DMS53 treated with DMSO at 0.1 percent for 48 hours (cell line): ENCODE measurements around the gene ZBTB2.

ENCODE experiments used
- DNase-seq: peaks from one replicate; lab custom pipeline; 2025; ENCODE audit not compliant: unreplicated experiment; lab: John Stamatoyannopoulos, UW

ZBTB2 gene, protein sequence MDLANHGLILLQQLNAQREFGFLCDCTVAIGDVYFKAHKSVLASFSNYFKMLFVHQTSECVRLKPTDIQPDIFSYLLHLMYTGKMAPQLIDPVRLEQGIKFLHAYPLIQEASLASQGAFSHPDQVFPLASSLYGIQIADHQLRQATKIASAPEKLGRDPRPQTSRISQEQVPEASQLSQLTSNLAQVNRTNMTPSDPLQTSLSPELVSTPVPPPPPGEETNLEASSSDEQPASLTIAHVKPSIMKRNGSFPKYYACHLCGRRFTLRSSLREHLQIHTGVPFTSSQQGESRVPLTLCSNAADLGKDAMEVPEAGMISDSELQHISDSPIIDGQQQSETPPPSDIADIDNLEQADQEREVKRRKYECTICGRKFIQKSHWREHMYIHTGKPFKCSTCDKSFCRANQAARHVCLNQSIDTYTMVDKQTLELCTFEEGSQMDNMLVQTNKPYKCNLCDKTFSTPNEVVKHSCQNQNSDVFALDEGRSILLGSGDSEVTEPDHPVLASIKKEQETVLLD

DNA sequence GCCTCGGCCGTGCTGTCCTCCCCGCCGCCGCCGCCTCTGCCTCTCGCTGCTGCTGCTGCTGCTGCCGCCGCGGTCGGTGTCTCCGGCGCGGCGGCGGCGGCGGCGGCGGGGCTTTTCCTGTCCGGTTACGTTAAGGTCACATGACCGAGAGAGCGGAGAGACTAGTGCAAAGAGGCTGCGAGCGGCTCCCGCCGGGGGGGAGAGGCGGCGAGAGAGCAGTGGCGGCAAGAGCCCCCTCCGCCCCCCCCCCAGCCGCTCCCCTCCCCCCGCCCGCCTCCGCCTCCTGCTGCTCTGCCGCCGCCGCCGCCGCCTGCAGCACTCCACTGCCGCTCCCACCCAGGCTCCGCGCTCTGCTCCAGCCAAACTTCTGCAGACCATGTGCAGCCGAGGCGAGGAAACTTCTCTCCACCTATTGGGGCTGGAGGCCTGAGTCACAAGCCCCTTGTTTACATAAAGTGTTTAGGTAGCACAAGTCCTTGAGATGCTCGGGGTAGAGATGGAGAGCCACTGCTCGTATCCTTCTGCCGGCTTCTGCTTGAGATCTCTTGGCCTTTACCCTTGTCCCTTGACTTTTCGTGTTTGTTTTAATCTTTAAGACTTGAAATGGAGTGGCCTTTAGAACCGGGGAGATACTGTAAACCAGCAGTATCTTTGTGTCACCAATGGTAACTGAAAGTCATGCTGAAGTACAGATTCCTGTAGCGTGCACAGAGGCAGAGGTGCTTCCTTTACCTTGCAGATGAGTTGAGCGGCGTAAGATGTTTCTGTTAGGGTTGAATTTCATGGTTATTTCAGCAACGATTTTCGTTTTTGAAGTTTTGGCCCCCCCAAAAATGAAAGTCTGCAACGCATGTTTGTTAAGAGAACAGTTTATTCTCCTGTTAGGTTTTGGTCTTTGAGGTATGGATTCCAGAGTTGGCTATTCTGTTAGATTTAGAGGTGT is at the start of gene ZBTB2:
TSS of gene ZBTB2 (minus strand) at position 89 of the 943 bp plus-strand sequence. CDS start 17,922 bp downstream, outside the sequence.
- peak; percentile 61 for DNase-seq

DNA sequence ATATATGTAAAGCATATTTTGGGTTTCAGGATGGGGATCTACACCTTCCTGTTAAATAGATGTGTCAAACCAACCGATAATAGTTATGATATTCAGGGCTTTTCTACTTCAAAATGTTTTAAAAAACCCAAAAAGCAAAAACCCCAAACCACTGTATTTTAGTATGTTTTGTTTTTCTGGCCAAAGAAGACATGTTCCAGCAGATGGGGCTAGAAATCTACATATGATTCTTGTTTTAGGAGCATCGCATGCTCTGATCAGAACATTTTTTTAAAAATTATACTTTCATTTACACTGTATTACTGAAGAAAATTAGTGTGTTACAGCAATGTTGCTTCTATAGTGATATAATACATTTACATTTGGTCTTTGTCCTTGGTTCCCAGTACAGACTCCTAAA is 49.6 kb upstream of the ZBTB2 start:
- no peak for DNase-seq

DNA sequence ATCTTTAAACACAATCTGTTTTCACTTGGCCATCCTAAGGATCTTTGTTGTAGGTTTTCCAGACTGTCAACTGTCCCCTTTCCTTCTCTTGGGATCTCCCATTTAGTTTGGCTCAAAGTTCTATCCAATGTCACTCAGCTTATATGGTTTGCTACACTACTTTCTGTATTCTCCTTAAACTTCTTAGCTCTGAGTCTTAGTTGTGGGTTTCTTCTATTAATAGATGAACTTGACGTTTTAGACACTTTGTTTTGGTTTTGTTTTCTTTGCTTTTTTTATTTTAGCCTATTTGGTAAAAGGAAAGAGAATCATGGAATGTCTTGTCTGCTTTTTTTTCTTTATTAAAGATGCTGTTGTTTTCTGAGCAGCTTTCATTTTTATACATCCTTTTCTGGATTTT is 49.1 kb upstream of the ZBTB2 start:
- no peak for DNase-seq

DNA sequence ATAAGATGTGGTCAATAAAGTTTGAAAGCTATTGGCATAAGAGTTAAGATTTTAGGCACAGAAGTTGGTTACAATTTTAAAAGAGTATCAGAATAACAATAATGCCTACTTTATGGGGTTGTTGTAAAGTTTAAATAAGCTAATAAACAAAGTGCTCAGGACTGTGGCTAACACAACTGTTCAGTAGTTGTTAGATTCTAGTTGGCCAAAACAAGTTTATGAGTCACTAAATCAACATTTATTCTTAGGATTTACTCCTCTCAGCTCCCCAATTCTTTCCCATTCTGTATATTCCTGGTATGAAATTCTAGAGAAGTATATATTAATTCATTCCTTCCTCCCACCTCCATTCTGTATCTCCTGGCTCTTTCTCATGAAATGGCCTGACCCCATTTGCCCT is 46.0 kb upstream of the ZBTB2 start:
- peak; percentile 12 for DNase-seq

DNA sequence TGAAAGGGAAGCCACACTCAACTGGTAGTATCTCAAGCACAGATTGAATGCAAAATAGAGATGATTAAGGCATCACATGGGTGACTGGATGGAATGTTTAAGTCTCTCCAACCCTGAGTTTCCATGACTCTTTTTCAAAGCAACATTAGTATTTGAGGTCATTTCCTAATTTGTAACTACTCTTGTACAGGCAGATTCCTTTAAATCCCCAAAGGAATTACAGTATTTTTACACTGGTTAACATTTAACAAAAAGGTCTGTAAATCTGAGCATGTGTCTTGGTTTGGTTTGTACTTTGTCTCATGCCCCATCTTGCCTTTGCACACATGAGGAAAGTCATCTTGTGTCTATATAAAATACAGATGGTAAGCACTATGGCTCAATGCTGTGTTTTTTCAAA is 45.4 kb upstream of the ZBTB2 start:
- DNase-seq, result no peak

DNA sequence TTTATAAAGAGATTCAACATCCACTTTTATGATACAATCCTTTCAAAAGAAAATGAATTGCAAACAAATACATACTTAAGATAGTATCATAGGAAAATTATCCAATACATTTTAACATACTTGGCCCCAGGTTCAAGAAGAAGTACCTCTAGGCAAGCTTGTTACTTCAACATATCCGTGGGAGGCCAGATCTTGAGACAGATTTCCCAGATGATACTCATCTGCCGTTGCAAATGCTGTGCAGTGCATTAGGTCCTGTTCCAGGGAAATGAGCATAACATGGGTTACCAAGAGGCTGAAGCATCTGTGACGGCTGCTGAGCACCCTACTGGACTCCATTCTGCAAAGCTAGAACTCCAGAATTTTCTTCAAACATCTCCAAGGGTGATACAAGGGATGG is 44.9 kb upstream of the ZBTB2 start:
- no peak for DNase-seq

DNA sequence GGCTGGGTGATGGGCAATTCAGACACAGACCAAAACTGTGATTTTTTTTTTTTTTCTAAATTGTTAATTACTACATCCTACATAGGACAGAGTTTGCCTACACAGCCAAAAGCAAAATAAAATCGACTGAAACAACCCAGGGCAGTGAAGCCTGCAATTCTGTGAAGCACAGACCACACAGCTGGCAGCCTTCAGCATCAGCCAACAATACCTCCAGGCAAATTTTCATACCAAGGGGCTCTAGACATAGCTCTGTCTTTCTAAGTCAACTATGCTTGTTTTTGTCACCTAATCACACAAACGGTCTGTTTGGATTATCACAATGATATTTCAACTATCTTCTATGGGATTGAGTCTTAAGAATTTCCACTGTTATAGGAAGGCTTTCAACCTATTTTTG is 43.0 kb upstream of the ZBTB2 start:
- DNase-seq, result no peak

DNA sequence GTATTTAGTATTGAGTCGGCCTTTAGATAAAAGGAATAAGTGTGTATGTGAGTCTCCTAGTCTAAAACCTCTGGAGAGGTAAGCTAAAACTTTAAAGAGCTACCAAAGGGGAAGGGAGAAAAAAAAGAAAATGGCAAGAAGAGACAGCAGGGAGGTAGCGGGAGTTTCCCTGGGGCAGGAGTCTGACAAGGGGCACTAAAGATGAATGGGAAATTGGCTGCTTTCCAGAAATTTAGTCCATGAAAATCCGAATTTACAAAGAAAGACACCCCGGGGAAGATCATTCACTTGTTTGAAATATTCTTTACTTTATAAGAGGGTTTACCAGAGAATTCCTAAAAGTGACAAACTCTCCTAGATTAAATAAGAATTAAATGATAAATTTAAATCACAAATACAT is 41.3 kb upstream of the ZBTB2 start:
- no peak for DNase-seq

DNA sequence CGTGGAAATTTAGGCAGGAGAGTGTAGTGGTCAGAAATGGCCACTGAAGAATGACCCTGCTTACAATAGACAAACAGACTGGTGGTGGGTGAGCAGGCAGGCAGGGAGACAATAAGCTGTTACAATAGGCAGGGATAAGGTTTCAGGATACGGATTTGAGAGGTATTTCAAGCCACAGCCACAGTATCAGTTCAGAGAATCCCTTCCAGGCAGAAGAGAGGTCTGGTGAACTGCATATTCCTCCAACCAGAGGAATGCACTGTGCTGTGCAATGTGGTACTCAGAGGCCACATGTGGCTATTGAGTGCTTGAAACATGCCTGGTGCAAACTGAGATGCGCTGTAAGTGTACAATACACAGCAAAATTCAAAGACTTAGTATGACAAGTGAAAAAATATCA is 40.0 kb upstream of the ZBTB2 start:
- DNase-seq, result no peak

DNA sequence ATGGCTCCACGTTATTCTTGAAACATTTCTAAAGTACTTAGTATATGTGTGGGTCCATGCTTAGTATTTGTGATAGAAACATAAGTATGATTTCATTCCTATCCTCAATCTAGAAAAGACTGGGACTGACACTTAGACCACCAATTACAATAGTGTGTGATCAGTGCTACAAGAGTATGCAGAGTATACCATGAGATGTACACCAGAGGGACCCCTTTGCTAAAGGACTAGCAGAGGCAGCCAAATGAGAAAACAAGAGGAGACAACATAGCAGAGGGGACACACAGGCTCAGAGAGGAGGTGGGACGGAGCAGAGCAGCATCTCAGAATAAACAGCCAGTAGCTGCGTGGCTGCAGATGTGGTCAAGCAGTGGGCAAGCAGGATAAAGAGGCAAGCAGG is 39.5 kb upstream of the ZBTB2 start:
- DNase-seq, result no peak

DNA sequence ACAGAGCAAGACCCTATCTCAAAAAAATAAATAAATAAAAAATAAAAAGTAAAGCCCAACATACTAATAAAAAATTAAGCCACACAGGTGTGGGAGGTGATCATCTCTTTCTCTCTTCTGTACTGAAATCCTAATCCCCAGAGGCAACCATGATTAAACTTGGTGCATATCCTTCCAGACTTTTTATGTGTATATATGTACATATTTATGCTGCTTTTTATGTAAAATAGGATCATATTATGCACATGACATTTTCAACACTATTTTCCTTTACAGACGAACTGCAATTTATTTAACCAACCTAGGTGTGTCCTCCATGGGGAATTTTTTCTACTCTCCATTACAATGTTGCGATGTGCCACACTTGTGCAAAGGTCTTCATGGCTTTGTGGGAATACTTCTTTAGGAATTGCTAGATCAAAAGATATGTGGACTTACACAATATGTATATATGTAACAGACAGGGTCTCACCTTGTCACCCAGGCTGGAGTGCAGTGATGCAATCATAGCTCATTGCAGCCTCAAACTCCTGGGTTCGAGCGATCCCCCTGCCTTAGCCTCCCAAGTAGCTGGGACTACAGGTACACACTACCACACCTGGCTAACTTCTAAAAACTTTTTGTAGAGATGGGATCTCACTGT is 36.9 kb upstream of the ZBTB2 start:
- no peak for DNase-seq

DNA sequence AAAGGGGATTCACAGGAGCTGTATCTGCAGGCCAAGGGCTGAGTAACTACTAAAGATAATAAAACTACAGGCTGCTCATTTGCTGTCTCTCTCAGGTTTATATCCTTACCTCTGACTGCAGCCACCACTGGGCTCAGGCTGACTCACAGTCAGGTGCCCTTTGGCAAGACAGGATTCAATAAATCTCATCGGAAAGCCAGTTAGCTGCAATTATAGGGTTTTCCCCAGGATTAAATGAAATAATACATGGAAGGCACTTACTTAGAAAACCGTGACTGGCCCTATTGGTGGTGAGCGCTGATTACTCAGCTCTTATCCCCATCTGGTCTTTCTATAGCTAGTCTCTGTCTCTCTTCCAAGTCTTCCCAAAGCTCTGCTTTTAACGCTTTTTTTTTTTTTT is 34.2 kb upstream of the ZBTB2 start:
- no peak for DNase-seq

DNA sequence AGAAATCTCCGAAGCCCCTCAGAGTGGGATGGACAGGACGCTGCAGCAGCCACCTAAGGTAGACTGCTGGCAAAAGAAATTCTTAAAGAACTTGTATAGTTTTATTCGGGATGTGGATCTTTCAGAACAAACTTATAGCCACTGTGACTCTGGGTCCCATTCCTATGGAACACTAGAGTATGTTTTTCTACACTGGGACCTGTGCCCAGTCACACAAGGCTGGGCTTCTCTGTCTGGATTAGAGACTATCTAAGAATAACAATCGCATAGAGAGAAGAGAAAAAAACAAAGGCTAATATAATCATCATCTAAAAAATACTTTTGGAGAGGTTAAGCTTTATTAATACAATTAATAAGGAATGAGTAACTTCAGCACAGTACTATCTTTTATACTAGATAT is 31.6 kb upstream of the ZBTB2 start:
- no peak for DNase-seq

DNA sequence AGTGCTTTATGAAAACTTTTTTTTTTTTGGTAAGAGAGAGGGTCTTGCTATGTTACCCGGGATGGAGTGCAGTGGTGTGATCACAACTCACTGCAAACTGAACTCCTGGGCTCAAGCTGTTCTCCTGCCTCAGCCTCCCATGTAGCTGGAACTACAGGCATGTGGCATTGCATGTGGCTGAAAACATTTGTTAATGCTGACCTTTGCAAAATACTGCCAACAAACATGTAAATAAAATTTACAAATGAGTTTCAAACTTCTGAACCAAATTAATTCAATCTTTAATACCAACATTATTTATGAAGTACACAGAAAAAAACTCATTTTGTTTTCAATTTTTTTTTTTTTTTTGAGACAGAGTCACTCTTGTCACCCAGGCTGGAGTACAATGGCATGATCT is 26.1 kb upstream of the ZBTB2 start:
- DNase-seq, result no peak

DNA sequence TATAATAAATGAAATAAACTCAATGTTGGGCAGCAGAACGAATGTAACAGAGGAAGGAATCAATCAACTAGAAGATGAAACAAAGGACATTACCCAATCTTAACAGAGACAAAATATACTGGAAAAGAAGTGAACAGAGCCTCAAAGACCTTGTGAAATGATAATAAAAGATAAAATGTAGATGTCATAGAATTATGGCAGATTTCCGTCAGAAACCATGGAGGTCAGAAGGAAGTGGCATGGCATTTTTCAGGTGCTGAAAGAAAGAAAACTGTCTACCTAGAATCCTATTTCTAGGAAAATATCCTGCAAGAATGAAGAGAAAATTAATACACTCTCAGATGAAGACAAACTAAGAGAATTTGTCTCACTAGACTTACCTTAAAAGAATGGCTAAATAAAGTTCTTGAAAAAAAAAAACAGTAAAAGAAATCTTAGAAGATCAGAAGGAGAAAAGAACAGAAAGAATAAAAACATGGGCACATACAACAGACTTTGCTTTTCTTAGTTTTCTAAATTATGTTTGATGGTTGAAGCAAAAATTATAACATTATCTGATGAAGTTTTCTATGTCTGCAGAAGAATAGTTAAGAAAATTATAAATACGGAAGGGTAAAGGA is 23.4 kb upstream of the ZBTB2 start:
- DNase-seq, result no peak

DNA sequence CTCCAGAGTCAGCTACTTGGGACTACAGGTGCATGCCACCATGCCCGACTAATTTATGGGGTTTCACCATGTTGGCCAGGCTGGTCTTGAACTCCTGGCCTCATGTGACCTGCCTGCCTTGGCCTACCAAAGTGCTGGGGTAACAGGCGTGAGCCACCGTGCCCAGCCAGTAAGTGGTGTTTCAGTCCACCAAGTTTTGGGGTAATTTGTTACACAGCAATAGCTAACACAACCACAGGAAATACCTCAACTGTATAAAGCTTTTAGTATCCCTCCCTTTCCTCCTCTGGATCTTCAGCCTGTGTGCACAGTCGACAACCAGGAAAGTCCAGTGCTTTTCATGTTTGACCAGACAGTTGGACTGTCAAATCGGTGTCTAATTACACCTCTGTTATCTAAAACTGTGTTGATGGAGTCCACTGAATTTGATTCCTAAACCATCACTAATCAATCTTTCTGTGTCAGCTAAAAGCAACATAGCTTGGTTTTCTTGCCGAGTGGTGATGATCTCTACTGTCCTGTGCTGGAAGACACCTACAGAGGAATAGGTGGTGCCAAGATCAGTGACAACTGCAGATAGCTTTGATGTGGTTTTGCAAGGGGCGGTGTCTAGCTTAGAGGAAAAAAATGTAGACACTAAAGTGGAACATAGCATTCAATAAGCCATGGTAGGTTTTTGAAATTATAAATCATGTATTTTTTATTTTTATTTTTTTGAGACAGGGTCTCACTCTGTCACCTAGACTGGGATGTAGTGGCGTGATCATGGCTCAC is 22.2 kb upstream of the ZBTB2 start:
- no peak for DNase-seq

DNA sequence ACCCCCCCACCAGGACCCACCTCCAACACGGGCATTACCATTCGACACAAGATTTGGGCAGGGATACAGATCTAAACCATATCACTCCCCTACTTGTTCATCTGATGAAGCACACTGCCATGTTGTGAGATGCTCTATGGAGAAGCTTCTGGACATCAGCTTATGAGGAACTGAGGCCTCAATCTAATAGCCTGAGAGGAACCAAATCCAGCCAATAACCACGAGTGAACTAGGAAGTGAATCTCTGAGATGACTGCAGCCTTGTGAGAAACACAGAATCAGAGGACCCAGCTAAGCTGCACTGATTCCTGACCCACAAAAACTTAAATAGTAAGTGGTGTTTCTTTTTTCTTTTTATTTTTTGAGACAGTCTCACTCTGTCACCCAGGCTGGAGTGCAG is 21.6 kb upstream of the ZBTB2 start:
- DNase-seq, result no peak

DNA sequence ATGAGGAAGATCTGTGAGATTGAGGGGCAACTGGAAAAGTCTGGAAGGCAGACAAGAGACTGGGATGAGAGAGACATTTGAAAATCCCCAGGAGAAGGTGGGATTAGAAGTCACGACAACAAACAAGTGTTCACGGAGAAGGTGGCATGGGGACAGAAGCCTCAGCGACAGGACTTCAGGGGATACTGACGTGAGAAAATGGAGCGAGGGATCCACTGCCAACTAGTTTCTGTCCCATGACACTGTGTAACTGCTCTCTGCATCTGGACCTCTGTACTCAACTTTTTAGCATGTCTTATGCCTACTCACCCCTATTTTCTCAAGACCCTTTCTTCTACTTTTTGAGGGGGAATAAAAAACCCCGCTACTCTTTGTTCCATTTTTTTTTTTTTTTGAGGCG is 18.3 kb upstream of the ZBTB2 start:
- no peak for DNase-seq

DNA sequence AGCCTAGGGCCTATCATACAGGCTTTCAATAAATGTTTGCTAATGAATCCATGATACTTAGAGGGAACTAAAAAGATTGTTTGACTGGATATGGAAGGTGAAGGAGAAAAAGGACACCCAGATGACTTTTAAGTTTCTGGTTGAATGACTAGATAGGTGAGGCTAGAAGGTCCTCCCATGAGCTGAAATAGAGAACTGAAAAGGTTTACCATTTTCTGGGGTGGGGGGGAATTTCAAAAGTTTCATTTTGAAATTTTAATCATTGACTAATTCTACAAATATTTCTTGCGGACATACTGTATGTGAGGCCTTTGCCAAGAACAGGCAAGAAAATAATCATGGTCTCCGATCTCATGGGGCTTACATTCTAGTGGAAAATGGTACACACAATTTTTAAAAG is 17.9 kb upstream of the ZBTB2 start:
- no peak for DNase-seq

DNA sequence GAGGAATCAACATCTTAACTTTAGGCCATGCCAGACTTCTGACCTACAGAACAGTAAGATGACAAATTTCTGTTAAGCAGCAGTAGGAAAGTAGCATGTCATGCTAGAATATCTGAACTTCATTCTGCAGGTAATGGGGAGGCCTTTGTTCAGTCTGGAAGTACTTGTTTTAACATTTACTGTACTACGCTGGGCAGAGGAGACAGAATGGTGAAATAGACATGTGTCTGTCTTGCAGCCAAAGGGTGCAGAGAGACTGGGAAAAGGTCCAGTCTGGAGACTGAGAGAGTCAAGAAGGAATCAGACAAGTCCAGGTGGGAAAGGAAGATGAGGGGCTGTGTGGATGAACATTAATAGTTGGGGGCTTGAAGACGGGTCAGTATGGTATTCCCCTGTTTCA is 17.5 kb upstream of the ZBTB2 start:
- DNase-seq, result no peak
